ENCODE results near the gene TBC1D14. TPM values are rescaled to one million over a fixed set of nuclear protein-coding genes. Genes with fewer than 3 reads are reported as not detected.

TBC1D14 gene
- total RNA-seq, 1 experiment from 2014 or later: 36.3 TPM

- no peaks in the 10 kb centered on the region for H3K27me3 ChIP-seq (ENCODE audit: control insufficient read depth, insufficient read depth, low read length)
- BruUV-seq (replicated peaks): no TSS peak
- H3K4me3 ChIP-seq (ENCODE audit: low read depth in 2 of 2, low read length in 2 of 2): no peak overlapping the region
- ChIA-PET CTCF (no interaction called here), POLR2A (no interaction called here)
- intact Hi-C loops (cut with micrococcal nuclease; ENCODE audit: unreplicated experiment) (no loop called here), in situ Hi-C loops (cut with HindIII; ENCODE audit: low pct_unique_long_range_greater_than_20kb, low sequenced_read_pairs) (no loop called here)
- H3K9me3 ChIP-seq (ENCODE audit: control insufficient read depth, insufficient read depth, low read depth, low read length): no peaks in the 10 kb centered on the region
- no peak for DNase-seq (ENCODE audit: low read depth, low spot score)
- TF ChIP-seq TCF7L2 (IDR thresholded peaks at IDR 0.05; ENCODE audit: low read depth, low read length) (no peak), CTCF (IDR thresholded peaks at IDR 0.05) (no peak), POLR2AphosphoS5 (IDR thresholded peaks at IDR 0.05; ENCODE audit: low read depth, low read length) (no peak), SIN3A (IDR thresholded peaks at IDR 0.05; ENCODE audit: borderline replicate concordance, insufficient read depth, low read depth, low read length) (no peak), REST (IDR thresholded peaks at IDR 0.05; ENCODE audit: insufficient read depth in 1 of 2, low read depth in 2 of 2, low read length in 1 of 2) (no peak)
- no peaks in the 10 kb centered on the region for H3K36me3 ChIP-seq (ENCODE audit: control insufficient read depth, insufficient read depth, low read length)
- ATAC-seq: peak; percentile 52
- H3K4me1 ChIP-seq (ENCODE audit: control insufficient read depth, insufficient read depth, low read length): peaks cover 4% of the 10 kb centered on the region; the same call in 1 of the 2 replicates
- H3K27ac ChIP-seq (ENCODE audit: low read length): no peak overlapping the region
Measured at GRCh38 chr4:6963139-6963611, 53.5 kb downstream of the TBC1D14 start.

GRCh38 chr4:6964858-6965257, 55.2 kb downstream of the TBC1D14 start:
- no peak for TF ChIP-seq REST (IDR thresholded peaks at IDR 0.05; ENCODE audit: insufficient read depth in 1 of 2, low read depth in 2 of 2, low read length in 1 of 2)
- no peak for TF ChIP-seq SIN3A (IDR thresholded peaks at IDR 0.05; ENCODE audit: borderline replicate concordance, insufficient read depth, low read depth, low read length)
- no peak for TF ChIP-seq POLR2AphosphoS5 (IDR thresholded peaks at IDR 0.05; ENCODE audit: low read depth, low read length)
- no peak for TF ChIP-seq CTCF (IDR thresholded peaks at IDR 0.05)
- TF ChIP-seq TCF7L2 (IDR thresholded peaks at IDR 0.05; ENCODE audit: low read depth, low read length): no peak
- DNase-seq (ENCODE audit: low read depth, low spot score) (no peak), ATAC-seq (no peak)
- H3K9me3 ChIP-seq (ENCODE audit: control insufficient read depth, insufficient read depth, low read depth, low read length): no peaks in the 10 kb centered on the region
- in situ Hi-C loops (cut with HindIII; ENCODE audit: low pct_unique_long_range_greater_than_20kb, low sequenced_read_pairs): no loop called here
- no peaks in the 10 kb centered on the region for H3K36me3 ChIP-seq (ENCODE audit: control insufficient read depth, insufficient read depth, low read length)
- H3K27ac ChIP-seq (ENCODE audit: low read length): no peak overlapping the region
- POLR2A ChIA-PET: no interaction called here
- CTCF ChIA-PET: no interaction called here
- intact Hi-C loops (cut with micrococcal nuclease; ENCODE audit: unreplicated experiment): no loop called here
- no peaks in the 10 kb centered on the region for H3K27me3 ChIP-seq (ENCODE audit: control insufficient read depth, insufficient read depth, low read length)
- BruUV-seq (replicated peaks): no TSS peak
- peaks cover 4% of the 10 kb centered on the region; the same call in 1 of the 2 replicates for H3K4me1 ChIP-seq (ENCODE audit: control insufficient read depth, insufficient read depth, low read length)
- no peak overlapping the region for H3K4me3 ChIP-seq (ENCODE audit: low read depth in 2 of 2, low read length in 2 of 2)
